NCI-H774 (cell line): Measurements from ENCODE around the gene TOMM70.

Experiments used
- DNase-seq: peaks from one replicate; lab custom pipeline; 2025; lab: John Stamatoyannopoulos, UW

TOMM70 gene

DNA sequence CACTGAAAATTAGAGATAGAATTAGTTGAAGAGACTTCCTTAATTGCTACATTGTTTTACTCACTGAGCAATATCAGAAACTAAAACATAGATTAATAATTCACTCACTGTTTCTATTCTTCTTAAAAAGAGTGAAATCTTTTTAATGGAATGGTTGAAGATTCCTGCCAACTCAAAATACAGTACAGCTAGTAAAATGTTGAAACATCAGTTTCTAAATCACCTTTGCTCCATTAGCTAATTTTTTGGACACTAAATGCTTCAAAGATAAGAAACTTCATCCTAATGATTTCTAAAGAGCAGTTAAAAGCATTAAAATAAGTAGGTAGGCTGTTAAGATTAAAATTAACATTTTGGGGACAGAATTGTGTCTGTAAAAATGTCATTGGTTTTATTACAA, 76.8 kb downstream of the TOMM70 start:
- no peak for DNase-seq

DNA sequence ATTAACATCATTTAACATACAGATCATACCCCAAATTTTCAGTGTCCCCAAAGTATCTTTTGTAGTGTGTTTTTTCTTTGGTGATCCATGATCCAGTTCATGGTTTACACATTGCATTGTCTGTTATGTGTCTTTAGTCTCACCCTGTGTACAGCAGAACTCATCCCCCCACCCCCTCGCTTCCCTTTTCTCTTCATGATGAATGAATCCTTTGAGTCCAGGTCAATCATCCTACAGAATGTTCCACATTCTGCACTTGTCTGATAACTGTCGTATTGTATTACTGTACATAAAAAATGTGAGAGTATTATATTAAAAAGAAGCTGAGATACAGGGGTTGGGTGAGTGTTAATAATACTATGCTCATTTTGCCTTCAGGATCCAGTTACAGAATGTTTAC, 80.9 kb downstream of the TOMM70 start:
- no peak for DNase-seq

DNA sequence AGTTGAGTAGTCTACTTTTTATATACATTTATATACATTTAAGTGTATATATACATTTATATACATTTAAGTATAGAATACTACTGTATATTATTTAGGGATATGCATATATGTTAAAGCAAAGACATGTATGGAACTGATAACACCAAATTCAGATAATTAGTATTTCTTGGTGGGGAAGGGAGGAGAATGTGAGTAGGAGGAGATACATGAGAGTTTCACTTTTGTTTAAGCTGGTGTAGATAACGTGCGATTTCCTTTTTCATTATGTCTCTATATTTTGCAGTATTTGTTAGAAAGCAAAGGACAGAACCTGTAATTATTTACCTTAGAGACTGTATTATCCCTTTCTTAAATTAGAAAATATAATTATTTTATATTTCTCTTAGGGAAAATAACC, 83.0 kb downstream of the TOMM70 start:
- DNase-seq, result no peak

DNA sequence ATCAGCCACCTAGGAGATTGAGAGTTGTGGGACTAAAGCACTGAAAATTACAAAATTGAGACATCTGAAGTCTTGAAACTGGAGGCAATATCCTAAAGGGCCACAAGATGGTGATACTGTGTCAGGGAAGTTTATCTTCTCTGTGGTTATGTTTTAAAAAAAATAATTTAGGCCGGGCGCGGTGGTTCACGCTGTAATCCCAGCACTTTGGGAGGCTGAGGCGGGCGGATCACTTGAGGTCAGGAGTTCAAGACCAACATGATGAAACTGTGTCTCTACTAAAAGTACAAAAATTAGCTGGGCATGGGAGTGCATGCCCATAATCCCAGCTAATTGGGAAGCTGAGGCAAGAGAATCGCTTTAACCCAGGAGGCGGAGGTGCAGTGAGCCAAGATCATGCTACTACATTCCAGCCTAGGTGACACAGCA, 84.2 kb downstream of the TOMM70 start:
- DNase-seq, result no peak
